GM20000 (cell line): Measurements from ENCODE around the gene STK32A.

Source experiments
- DNase-seq: peaks from one replicate; pipeline ENCODE4 v3.0.0; 2012; ENCODE audit warnings: low spot score
- CTCF ChIP-seq: IDR thresholded peaks from 2 replicates; pipeline ENCODE4 v1.5.1; 2012; ENCODE audit warnings: mild to moderate bottlenecking, control low read depth; ENCODE audit errors: extremely low read depth, missing control alignments

Gene STK32A

GRCh38 chr5:147377682-147378081, 142.9 kb downstream of the STK32A start:
- no peak for DNase-seq
- TF ChIP-seq CTCF: no peak

- TF ChIP-seq CTCF: no peak
- no peak for DNase-seq
Measured at GRCh38 chr5:147381555-147381954, 146.7 kb downstream of the STK32A start.

GRCh38 chr5:147382776-147383175, 147.9 kb downstream of the STK32A start:
- TF ChIP-seq CTCF: no peak
- DNase-seq: no peak

- DNase-seq: no peak
- TF ChIP-seq CTCF: no peak
Measured at GRCh38 chr5:147384346-147385193, 149.7 kb downstream of the STK32A start.

GRCh38 chr5:147387109-147387508, 152.3 kb downstream of the STK32A start:
- DNase-seq: no peak
- TF ChIP-seq CTCF: no peak

- TF ChIP-seq CTCF: no peak
- DNase-seq: no peak
Measured at GRCh38 chr5:147388184-147389108, 153.6 kb downstream of the STK32A start.

GRCh38 chr5:147390654-147391225, 155.9 kb downstream of the STK32A start:
- no peak for DNase-seq
- TF ChIP-seq CTCF: no peak
